Esophagus squamous epithelium (tissue), 4 donors: ENCODE data around the gene CPLANE2.

Experiments
- CTCF ChIP-seq, 6 experiments: fragments of 450-650 bp in 4 of 6; fragments of 200-600 bp in 2 of 6; sonication (generic) in 2 of 6; IDR thresholded peaks; one replicate each; pipeline ENCODE4 v1.5.1; 2016 to 2019; ENCODE audit warnings: antibody characterized with exemption in 6 of 6, mild to moderate bottlenecking in 4 of 6, moderate library complexity in 4 of 6
- POLR2A ChIP-seq, 4 donors: fragments of 450-650 bp; IDR thresholded peaks; one replicate each; pipeline ENCODE4 v1.6.1; 2017; ENCODE audit warnings: antibody characterized with exemption in 4 of 4, mild to moderate bottlenecking in 4 of 4, moderate library complexity in 3 of 4

DNA sequence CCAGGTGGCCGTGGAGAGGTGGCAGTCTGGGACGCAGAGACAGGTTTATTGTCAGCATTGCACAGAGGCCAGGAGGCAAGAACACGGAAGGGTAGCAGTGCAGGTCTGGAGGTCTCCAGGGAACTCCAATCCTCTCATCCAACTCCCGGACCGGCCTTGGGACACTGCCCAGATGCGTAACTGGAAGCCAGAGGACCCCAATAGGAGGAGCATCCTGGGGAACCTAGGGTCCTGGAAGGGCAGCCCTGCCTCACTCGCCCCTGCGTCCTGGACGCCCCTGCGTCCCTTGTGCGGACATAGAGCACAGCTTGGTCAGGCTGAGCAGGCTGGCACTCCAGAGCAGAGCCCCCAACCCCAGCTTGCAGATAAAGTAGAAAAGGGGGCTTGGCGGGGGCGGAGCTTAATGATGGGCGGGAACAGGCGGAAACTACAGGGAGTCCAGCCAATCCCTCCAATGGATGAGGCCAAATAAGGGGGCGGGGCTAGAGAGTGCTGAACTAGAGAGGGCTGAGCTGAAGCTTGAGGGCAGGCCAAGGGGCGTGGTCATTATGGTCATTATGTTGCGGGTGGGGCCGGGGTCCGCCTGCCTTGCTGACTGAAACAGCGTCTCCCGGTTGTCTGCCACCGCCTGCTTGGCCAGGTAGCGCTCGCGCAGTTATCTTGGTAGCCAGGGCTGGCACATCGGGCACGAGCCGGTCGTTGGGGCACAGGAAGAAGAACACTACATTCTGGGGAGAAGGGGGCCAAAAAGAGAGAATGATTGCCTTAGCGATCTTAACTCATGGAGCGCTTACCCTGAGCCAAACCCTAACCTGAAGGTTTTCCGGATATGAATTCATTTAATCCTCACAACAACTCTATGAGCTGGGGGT lies 20.9 kb downstream of the CPLANE2 start:
- TF ChIP-seq CTCF (IDR thresholded peaks at IDR 0.05) (no peak), POLR2A (IDR thresholded peaks at IDR 0.05) (peak in 2 of 4 donors; percentile 55 to 59)
